NCI-H82 treated with DMSO at 0.1 percent for 48 hours (cell line): ENCODE data around the gene GMDS.

Experiments
- DNase-seq: peaks from one replicate; lab custom pipeline; 2025; ENCODE audit not compliant: unreplicated experiment; lab: John Stamatoyannopoulos, UW

Gene GMDS

DNA sequence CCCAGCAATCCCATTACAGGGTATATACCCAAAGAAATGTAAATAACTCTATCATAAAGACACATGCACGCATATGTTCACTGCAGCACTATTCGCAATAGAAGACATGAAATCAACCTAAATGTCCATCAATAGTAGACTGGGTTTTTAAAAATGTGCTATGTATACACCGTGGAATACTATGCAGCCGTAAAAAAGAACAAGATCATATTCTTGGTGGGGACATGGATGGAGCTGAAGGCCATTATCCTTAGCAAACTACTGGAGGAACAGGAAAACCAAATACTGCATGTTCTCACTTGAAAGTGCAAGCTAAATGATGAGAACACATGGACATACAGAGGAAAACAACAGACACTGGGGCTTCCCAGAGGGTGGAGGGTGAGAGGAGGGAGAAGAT is 201.2 kb downstream of the GMDS start:
- DNase-seq = no peak

DNA sequence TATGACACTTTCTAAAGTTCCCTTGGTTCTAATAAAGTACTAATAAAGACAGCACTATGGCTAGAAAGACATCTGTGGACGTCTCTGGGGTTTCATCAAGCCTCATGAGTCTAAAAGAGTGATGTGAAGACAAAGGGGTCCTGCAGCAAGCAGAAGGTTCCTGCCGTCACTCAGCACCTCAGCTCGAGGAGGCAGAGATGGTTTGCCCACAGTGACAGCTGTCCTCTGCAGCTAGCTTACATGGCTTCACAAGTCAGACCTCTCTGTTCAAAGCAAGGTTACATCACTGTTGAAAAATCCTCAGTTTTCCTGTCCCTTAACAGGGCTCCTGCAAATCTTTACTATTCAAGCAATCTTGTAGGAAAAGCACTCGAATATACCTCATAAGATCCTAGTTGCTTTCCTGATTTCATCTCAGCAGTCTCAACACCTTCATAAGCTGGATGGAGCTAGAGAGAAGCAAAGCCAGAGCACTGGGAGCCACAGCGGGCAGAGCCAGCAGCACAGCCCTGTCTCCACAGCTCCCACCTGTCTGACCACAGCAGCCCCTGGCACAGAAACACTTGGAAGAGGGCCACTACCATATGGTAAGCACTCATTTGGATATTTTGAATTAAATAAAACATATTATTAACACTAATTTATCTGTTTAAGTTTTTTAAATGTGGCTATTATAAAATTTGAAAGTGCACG is 202.3 kb downstream of the GMDS start:
- no peak for DNase-seq

DNA sequence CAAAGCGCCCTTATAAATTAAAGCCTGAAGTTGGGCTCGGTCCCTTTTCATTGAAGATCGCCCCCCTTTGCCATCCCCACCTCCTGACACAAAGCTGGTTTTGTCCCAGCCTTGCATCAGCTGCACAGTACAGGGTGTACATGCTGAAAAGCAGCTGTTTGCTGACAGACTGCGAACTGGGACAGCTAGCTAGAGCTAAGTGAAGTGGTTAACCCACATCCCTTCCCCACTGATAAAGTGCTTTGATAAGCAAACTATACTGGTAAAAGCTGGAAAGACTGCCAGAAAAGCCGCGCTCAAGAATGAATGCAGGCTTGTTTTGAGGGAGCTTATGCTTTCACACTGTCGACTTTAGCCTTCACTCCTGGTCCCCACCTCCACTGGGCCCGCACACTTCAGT is 207.3 kb downstream of the GMDS start:
- no peak for DNase-seq

DNA sequence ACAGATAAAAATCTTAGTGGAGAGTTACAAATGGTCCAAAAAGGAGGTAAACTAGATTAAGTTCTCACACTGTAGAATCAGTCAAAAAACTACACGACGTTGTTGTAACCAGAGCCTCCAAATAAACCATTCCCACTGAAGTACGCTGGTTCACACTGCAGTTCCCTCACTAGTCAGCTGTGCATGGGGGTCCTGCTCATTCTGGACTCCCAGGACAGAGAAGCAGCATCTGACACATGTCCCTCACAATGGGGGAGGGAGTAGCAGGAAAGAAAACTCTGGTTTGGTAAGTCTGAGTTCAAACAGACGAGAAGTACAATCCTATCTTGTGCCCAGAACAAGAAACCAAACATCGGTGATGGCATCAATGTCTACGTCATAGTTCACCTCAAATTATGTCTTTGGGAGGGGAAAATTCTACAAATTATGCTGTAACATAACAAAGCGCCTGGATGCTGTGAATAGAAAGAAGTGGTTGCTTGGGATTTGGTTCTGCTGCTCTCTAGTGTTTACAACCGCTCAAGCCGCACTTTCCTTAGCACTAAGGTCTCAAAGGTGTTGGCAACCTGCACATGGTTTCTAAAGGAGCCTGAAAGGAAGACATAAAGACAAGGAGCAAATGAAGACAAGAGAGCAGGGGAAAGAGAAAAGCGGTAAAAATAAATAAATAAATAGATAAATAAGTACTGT is 208.0 kb downstream of the GMDS start:
- no peak for DNase-seq

DNA sequence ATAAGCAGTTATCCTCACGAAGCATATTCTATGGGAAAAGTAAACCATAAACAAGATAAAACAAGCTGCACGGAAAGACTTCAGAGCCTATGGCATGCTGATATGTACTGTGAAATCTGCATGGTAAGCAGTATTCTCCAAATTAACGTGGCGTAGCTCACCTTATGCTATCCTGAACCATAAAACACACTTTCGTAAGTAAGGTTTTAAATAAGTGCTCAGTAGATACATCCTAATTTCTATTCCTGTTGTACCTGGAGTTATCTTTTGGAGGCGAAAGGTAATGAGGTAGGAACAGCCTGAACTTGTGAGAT is 208.7 kb downstream of the GMDS start:
- no peak for DNase-seq

DNA sequence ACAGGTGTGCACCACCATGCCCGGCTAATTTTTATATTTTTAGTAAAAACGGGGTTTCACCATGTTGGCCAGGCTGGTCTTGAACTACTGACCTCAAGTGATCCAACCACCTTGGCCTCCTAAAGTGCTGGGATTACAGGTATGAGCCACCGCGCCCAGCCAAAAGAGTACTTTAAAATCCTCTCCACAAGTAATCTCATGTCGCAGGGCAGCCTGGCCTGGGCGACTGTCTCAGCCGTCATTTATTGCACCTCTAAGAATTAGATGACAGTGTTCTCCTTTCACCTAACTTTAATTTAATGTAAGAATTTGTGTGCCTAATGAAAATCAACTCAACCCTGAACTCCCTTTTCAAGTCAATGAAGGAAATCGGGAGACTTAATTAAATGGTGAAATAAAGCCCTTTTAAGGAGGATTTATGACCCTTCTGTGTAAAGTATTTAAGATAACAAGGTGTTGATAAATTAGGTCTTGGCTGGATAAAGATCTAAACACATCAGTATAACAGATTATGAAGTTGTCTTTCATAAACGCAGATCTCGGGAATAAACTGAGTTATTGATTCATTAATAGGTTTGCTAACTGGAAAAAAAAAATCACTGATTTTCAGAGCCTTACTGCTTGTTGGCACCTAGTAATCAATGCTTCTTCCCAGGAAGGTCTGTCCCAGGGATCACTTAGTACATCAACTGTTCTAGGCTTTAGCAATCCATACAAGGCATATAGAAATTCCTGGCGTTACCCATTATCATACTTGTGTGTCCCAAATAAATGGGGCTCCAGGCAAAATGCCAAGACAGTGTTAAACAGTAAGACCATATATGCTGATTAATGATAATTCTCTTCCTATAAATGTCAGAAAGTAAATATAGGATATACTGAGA is 209.3 kb downstream of the GMDS start:
- DNase-seq = no peak

DNA sequence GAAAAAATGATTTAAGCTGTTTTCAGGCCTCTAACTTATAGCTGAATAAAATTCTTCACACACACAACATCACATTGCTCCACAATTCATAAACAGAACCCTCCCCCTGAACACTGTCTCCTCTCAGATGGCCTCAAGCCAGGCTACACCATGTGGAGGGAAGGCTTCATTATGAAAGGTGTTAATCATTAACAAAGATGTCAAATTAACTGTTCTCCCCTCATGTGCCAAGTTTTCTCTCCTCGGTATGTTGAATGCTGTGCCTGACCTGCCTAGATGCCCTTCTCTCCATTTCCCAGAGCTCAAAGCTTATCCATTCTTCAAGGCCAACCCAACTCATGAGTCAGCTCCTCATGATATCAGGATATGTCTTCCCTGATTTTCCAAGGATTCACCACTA is 210.4 kb downstream of the GMDS start:
- DNase-seq = no peak

DNA sequence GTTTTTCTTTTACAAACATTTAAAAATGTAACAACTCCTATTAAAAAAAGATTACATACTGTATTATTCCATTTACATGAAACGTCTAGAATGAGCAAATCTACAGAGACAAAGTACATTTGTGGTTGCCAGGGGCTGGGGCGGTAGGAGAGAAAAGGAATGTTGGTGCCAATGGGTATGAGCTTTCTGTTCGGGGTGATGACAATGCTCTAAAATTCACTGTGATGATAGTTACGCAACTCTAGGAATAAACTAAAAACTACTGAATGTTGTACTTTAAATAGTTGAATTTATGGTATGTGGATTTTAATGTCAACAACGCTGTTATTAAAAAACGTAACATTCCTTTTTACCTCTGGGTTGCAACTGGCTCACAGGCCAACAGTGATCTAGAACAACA is 211.1 kb downstream of the GMDS start:
- DNase-seq = no peak

DNA sequence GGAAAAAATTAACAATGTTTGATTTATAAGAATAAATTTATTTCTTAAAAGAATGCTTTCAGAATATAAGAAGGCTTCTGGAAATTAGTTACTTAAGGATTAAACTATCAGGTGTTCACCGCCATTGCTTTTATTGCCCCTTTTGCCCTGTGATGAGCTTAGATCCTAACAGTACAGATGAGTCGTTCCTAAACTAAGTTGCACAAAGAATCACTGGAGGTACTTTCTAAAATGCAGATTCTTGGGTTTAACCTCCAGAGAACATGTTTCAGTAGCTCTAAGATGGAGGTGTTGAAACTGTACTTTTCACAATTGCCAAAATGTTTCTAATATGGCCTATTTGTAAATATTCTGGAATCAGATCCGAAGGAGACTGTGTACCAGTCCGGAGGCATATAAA is 211.9 kb downstream of the GMDS start:
- DNase-seq = no peak

DNA sequence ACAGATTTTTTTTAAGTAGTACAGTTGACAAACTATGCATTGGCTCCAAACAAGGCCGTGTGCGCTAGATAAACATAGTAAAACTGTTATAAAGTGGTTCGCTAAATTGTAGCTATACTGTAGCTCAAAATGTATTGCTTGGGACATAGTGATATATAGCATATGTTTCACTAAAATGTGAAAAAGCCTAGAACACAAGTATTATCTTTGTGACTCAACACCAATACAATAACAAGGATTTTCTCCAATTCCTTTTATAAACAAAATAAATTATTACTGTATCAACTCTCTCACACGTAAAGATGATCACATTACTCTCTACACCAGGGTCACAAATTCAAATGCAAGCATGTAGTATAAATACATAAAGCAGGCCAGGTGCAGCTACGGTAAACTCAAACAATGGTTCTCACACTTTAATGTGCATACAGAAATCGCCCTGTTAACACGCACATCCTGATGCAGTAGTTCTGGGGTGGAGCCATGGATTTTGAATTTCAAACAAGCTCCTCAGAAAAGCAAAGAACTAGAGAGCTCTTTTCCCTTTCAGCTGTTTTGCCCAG is 214.6 kb downstream of the GMDS start:
- no peak for DNase-seq

DNA sequence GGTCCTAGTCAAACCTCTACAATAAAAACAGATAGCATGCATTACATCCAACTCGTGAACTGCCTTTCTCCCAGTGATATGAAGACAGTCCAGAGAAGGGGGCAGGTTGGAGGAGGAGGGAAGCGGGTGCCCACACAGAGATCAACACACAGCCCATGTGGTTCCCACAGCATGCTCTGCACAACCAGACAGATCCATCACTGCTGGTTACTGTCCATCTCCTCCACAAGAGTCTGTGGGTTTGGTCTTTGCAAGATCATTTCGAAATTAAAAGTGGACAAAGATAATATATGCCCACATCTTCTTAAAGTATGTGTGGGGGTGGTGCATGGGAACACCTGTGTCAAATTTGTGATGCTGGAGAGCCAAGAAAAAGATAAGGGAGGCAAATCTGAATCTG is 215.5 kb downstream of the GMDS start:
- DNase-seq = no peak

DNA sequence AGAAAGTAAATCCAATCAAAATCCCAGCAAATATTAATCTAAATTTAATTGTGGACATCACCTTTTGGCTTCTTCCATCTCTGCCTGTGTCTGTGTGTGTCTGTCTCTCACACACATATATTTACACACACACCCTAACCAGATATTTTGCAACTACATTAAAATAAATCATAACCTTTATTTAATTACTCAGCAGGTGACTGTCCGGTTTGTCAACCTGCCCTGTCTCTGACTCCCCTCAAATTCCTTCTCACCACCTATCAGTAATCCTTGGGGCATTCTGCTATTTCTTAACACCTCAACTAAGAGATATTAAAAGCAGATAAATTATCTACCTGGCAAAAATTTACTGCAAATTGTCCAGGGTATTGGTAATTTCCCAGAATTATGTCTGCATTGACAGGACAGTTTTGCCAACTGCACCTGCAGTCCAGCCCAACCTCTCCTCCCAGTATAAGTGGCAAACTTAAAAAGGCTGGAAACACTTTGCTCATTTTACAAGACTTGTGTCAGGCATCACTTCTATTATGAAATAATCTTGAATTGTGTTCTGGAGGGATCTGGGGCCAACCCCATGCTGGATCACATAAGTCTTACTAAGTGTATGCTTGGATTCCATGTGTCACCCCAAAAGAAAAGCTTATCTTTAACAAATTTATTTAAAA is 216.1 kb downstream of the GMDS start:
- no peak for DNase-seq

DNA sequence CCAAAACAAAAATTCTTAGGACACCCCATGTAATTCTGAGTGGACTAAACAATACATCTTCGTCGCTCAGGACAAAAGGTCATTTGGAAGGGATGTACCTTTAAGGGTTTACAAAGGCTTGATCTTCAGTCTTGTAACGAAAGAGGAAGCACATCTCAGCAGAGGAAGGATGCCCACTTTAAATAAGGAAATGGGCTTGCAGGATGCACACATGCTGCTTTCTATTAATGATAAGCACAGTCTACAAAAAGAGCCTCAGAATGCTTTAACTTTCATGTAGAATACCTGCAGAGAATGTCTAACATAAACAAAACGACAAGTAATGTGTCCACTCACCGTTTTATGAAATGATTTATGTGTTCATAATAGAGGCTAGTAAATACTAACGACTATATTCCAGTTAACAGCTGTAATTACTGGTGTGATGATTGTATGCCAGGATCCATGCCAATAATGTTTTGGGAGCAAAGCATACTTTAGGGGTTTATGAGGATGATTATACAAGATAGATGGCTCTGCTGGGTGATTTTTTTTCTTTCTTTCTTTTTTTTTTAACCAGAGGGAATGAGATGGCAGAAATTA is 216.9 kb downstream of the GMDS start:
- no peak for DNase-seq

DNA sequence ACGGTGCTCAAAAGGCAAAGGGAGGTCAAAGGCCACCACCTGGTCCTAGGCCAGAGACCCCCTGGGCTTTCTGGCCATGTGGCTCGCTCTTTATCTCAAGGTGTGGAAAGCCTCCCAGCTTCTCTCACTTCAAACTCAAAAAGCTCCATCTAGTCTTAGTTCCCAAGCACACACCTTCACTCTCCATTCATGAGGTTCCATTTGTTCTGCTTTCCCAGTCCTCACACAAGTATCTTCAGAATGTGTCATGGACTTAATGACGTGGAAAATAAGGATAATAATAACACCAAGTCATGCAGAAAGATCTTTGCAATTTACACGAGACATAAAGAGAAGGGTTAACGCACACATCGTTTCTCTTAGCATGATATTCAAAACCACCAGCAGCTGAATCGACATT is 219.3 kb downstream of the GMDS start:
- DNase-seq = no peak

DNA sequence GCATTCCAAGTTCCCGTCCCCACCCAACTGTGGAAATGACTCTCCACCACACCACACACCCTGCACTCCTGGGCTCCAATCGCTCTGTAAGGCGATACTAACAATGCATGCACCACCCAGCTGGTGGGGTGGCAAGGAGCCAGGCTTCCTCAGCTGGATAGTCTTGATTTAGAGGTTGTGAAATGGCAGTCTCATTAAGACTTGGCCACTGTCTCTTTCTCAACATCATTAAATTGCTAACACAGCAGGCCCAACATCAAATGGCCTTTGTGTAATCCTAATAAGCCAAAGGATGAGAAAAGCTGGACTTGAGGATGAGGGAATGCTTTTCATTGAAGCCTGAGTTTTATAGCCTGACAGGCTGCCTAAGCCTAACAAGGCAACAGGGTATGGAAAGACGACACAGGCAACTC is 223.7 kb downstream of the GMDS start:
- no peak for DNase-seq

DNA sequence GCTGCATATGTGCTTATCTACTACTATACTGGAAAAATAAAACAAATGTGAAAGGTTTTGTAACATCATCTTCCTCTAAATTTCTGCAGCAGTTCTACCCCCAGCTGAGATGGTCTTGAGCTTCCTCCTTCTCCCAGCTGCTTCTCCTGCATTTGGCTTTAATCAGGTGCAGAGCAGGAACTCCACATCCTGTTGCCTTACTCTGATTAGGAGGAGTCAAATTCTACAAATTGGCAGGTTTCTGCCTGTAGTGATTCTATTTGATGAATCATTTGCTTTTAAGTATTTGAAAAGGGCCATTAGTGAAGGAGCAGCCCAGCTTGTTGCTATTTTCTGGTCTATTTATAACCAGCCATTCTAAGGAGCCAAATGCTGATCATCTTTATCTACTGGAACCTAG is 224.5 kb downstream of the GMDS start:
- DNase-seq = no peak

DNA sequence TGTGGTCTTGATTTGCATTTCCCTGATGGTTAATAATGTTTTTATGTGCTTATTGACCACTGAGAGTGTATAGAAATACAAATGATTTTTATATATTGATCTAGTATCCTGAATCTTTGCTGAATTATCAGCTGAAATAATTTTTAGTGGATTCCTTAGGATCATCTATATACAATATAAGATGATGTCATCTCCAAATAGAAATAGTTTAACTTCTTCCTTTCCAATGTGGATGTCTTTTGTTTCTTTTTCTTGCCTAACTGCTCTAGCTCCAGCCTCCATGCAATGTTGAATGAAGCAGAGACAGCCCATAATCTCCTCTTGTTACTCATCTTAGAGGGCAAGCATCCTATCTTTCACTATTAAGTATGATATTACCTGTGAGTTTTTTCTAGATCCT is 226.4 kb downstream of the GMDS start:
- DNase-seq = no peak

DNA sequence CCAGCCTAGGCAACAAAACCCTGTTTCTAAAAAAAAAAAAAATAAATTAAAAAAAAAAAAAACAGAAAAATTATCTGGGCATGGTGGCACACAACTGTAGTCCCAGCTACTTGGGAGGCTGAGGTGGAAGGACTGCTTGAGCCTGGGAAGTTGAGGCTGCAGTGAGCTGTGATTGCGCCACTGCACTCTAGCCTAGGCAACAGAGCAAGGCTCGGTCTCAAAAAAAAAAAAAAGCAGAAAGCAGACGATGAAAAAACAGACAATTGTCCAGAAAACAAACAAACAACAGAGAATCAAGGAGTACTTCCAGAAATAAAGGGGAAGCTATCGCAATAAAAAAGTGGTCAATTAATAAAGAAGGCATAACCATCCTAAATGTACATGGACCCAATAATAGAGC is 229.4 kb downstream of the GMDS start:
- DNase-seq = no peak

DNA sequence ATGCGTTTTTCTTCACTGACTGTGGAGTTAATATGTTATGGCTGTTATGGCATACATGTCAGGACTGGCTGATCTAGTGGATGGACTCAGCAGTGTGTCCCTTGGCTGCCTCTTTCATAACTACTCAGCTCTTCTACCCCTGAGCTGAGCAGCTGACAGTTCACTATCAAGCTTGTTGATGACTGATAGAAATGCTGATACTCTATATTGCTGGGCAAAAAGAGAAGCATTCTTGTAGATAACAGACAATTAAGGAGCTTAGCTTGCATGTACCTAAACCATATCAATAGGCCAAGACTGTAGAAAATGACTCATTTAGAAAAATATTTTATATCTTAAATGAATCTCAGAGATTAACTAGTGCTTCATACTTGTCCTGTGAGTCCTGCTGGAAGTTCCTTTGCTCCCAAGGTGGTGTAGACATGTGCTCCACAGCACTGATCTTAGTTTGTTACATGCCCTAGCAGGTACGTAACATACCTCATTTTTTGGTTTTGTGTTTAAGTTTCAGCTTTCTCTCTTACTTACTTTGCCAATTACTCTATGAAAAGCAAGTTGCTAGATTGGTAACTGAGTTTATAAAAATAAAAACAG is 236.9 kb downstream of the GMDS start:
- no peak for DNase-seq

DNA sequence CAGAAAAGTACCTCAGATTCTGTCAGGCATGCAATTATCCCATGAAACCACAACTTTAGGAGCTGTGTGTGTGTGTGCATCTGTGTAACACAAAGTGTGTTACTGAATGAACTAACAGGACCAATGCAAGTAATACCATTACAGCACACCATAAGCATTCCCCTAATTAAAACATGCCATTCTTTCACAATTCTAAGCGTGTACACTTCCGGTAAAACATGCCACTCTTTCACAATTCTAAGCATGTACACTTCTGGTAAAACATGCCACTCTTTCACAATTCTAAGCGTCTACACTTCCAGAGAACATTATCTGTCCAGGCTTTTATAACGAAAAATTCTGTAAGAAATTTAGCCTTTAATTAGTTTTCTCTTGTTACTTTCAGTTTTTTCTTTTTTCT is 238.2 kb downstream of the GMDS start:
- DNase-seq = no peak

DNA sequence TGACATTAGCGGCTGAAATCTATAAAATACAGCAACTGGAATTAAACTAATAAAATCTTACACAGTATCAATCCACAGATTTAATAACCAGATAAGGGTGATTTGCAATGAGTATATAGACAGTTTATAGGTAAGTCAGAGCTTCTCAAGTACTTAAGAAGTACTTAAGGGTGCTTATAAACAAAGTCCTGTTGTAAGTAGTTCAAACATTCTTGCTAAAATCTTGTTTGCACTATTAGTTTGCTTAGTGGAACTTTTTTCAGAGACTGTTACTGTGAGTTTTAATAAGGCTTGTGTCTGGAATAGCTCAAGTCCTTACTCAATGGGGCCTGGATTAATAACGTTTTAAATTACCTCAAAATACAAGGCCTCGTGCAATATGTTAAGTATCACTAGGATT is 240.5 kb downstream of the GMDS start:
- DNase-seq = peak; percentile 14
